ENCODE measurements around the gene NAGK. TPM values are rescaled to one million over a fixed set of nuclear protein-coding genes. Genes with fewer than 3 reads are reported as not detected.
"Not testable (repeated sequence)": the region's sequence is repeated elsewhere in the genome, so short reads cannot be mapped to it uniquely, and the experiment has no call there.

NAGK gene
- total RNA-seq (2014; rRNA removed; shearing (Covaris generic)), result 73.3 and 128 TPM in 2 replicates

- DNase-seq (ENCODE audit: low spot score), result peak; percentile 92
Measured at GRCh38 chr2:71068218-71069035, at the start of gene NAGK. TSS of gene NAGK (plus strand) at chr2:71068648. CDS start at chr2:71068684, 36 bp downstream.

- DNase-seq (ENCODE audit: low spot score), result not testable (repeated sequence)
Measured at GRCh38 chr2:71019989-71020388, 48.5 kb upstream of the NAGK start.

- DNase-seq (ENCODE audit: low spot score), result not testable (repeated sequence)
Measured at GRCh38 chr2:71021394-71021793, 47.1 kb upstream of the NAGK start.

- peak; percentile 51 for DNase-seq (ENCODE audit: low spot score)
Measured at GRCh38 chr2:71023553-71024243, 44.8 kb upstream of the NAGK start.

GRCh38 chr2:71036296-71036695 lies 32.2 kb upstream of the NAGK start:
- DNase-seq (ENCODE audit: low spot score), result not testable (repeated sequence)

- no peak for DNase-seq (ENCODE audit: low spot score)
Measured at GRCh38 chr2:71042287-71042686, 26.2 kb upstream of the NAGK start.

GRCh38 chr2:71043531-71044407 lies 24.7 kb upstream of the NAGK start:
- DNase-seq (ENCODE audit: low spot score), result no peak

GRCh38 chr2:71045151-71045550 lies 23.3 kb upstream of the NAGK start:
- DNase-seq (ENCODE audit: low spot score), result no peak

- DNase-seq (ENCODE audit: low spot score), result no peak
Measured at GRCh38 chr2:71045865-71046548, 22.4 kb upstream of the NAGK start.

GRCh38 chr2:71048096-71048495 lies 20.4 kb upstream of the NAGK start:
- DNase-seq (ENCODE audit: low spot score), result no peak

- not testable (repeated sequence) for DNase-seq (ENCODE audit: low spot score)
Measured at GRCh38 chr2:71049704-71050360, 18.6 kb upstream of the NAGK start.

GRCh38 chr2:71055206-71055740 lies 13.2 kb upstream of the NAGK start:
- DNase-seq (ENCODE audit: low spot score), result not testable (repeated sequence)

GRCh38 chr2:71060211-71060610 lies 8.2 kb upstream of the NAGK start:
- DNase-seq (ENCODE audit: low spot score), result no peak

GRCh38 chr2:71060871-71061270 lies 7.6 kb upstream of the NAGK start:
- DNase-seq (ENCODE audit: low spot score), result peak; percentile 33

- no peak for DNase-seq (ENCODE audit: low spot score)
Measured at GRCh38 chr2:71063216-71063615, 5.2 kb upstream of the NAGK start.

GRCh38 chr2:71064110-71064611 lies 4.3 kb upstream of the NAGK start:
- no peak for DNase-seq (ENCODE audit: low spot score)

- DNase-seq (ENCODE audit: low spot score), result no peak
Measured at GRCh38 chr2:71064754-71065621, 3.5 kb upstream of the NAGK start.

- DNase-seq (ENCODE audit: low spot score), result no peak
Measured at GRCh38 chr2:71066856-71067255, 1.6 kb upstream of the NAGK start.

GRCh38 chr2:71067567-71068217 lies 756 bp upstream of the NAGK start:
- DNase-seq (ENCODE audit: low spot score), result no peak
